Keratinocyte (primary cell): ENCODE measurements around the gene TGFBRAP1. TPM values are rescaled to one million over a fixed set of nuclear protein-coding genes. Genes with fewer than 3 reads are reported as not detected.
A peak's percentile ranks its signal among the peaks of the same experiment; 100 is the strongest.

Experiments used
- DNase-seq: peaks from one replicate; pipeline ENCODE4 v3.0.0-alpha.2; 2011; ENCODE audit warnings: low read depth, missing footprints, low spot score
- FAIRE-seq: peaks from 2 replicates; lab custom pipeline; 2011; peaks lifted over from hg19 to GRCh38; lab: Jason Lieb, UNC
- H2AFZ ChIP-seq: 2 replicates; pipeline ENCODE4 v1.6.0; 2012; ENCODE audit warnings: low read length, control low read depth, inconsistent platforms; ENCODE audit not compliant: control insufficient read depth
- H3K27ac ChIP-seq: 2 replicates; pipeline ENCODE4 v1.5.1; 2011; ENCODE audit warnings: low read length; ENCODE audit not compliant: control insufficient read depth, insufficient read depth
- H3K27me3 ChIP-seq: 3 replicates; pipeline ENCODE4 v1.6.0; 2011; ENCODE audit warnings: low read length; ENCODE audit not compliant: control insufficient read depth, insufficient read depth; ENCODE audit errors: extremely low read depth
- H3K36me3 ChIP-seq, 2 experiments: 2 replicates in 1 of 2; 3 replicates in 1 of 2; pipeline ENCODE4 v1.5.1; 2011; ENCODE audit warnings: low read length in 2 of 2, mild to moderate bottlenecking in 1 of 2; ENCODE audit not compliant: control insufficient read depth in 2 of 2, insufficient read depth in 2 of 2; ENCODE audit errors: extremely low read depth in 1 of 2
- H3K4me1 ChIP-seq: 3 replicates; pipeline ENCODE4 v1.5.1; 2011; ENCODE audit warnings: low read length; ENCODE audit not compliant: control insufficient read depth, insufficient read depth; ENCODE audit errors: extremely low read depth
- H3K4me2 ChIP-seq: 3 replicates; pipeline ENCODE4 v1.6.0; 2011; ENCODE audit warnings: low read depth, low read length; ENCODE audit not compliant: control insufficient read depth, insufficient read depth; ENCODE audit errors: extremely low read depth
- H3K4me3 ChIP-seq, 3 experiments: fragments of 200-600 bp in 1 of 3; sonication (generic) in 1 of 3; 2 replicates in 2 of 3; 3 replicates in 1 of 3; pipeline ENCODE4 v1.5.1; 2011 to 2016; ENCODE audit warnings: low read length in 3 of 3, mild to moderate bottlenecking in 3 of 3, control low read depth in 2 of 3, inconsistent platforms in 1 of 3, low read depth in 1 of 3, mixed read lengths in 1 of 3, mixed run types in 1 of 3, moderate library complexity in 1 of 3; ENCODE audit not compliant: control insufficient read depth in 2 of 3, insufficient read depth in 2 of 3; ENCODE audit errors: extremely low read depth in 1 of 3
- H3K79me2 ChIP-seq: 2 replicates; pipeline ENCODE4 v1.6.0; 2012; ENCODE audit warnings: low read length; ENCODE audit not compliant: control insufficient read depth, insufficient read depth
- H3K9ac ChIP-seq: 3 replicates; pipeline ENCODE4 v1.6.0; 2011; ENCODE audit warnings: low read length; ENCODE audit not compliant: control insufficient read depth, insufficient read depth; ENCODE audit errors: extremely low read depth
- H3K9me1 ChIP-seq: 3 replicates; pipeline ENCODE4 v1.6.0; 2011; ENCODE audit warnings: low read length; ENCODE audit not compliant: control insufficient read depth, insufficient read depth; ENCODE audit errors: extremely low read depth
- H3K9me3 ChIP-seq: 2 replicates; pipeline ENCODE4 v1.5.1; 2012; ENCODE audit warnings: low read depth, low read length; ENCODE audit not compliant: control insufficient read depth
- H4K20me1 ChIP-seq: 3 replicates; pipeline ENCODE4 v1.6.0; 2011; ENCODE audit warnings: low read length; ENCODE audit not compliant: control insufficient read depth, insufficient read depth; ENCODE audit errors: extremely low read depth
- EZH2 ChIP-seq: IDR thresholded peaks from one replicate; pipeline ENCODE4 v1.6.1; 2012; ENCODE audit warnings: inconsistent platforms, mild to moderate bottlenecking, low read length, moderate library complexity
- dilution Hi-C: fragments of 300-500 bp; cut with MboI; formaldehyde crosslinking; loops from one replicate; pipeline ENCODE4 v1.7.0; 2020; ENCODE audit warnings: low sequenced_read_pairs; ENCODE audit not compliant: extremely low pct_ligation_motif_present
- polyA plus RNA-seq, 5 experiments: library from polyadenylated mRNA; depleted of rRNA in 3 of 5; stranded (reverse) in 3 of 5; stranded (forward) in 1 of 5; unstranded in 1 of 5; fragments of >200 nt; gene quantifications; 1 replicate in 1 of 5; 2 replicates in 3 of 5; 3 replicates in 1 of 5; pipeline versions ENCODE4 v1.2.1 to v1.2.3, GENCODE V29; 2011 to 2012; ENCODE audit warnings: missing spikeins in 2 of 5, low read depth in 1 of 5, low replicate concordance in 1 of 5
- TF ChIP-seq, protein P1 (sequence below), 3 experiments: IDR thresholded peaks in 1 of 3; conservative IDR thresholded peaks in 1 of 3; optimal IDR thresholded peaks in 1 of 3; 2 replicates in 2 of 3; 3 replicates in 1 of 3; pipeline versions ENCODE3 to v1.5.1; 2011; ENCODE audit warnings: low read length in 3 of 3, mild to moderate bottlenecking in 3 of 3, moderate library complexity in 2 of 3, control low read depth in 1 of 3, inconsistent platforms in 1 of 3; ENCODE audit not compliant: insufficient read depth in 2 of 3; ENCODE audit errors: extremely low read depth in 1 of 3

TGFBRAP1 gene
- polyA plus RNA-seq, 1 donor (not counting 4 experiments of a cell fraction or from before 2014, with no cell fraction given) = 9.3 TPM

DNA sequence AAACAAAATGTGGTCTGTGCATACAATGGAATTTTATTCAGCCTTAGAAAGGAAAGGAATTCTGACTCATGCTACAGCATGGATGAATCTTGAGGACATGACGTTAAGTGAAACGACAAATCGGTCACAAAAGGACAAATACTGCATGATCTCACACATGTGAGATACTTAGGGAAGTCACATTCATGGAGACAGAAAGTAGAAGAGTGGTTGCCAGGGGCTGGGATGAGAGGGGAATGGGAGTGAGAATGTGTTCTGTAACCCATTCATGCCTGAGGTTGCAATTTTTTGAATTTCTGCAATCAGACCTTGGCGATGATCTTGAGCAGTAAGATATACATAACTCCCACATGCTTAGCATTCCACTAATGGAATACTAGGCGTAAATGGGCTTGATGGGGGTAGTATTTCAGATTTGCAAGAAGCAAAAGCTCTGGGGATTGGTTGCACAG lies 47.3 kb upstream of the TGFBRAP1 start:
- H3K36me3 ChIP-seq = peaks cover 15 to 46% of the 10 kb centered on the region in 2 experiments
- peak; percentile 86 for FAIRE-seq

DNA sequence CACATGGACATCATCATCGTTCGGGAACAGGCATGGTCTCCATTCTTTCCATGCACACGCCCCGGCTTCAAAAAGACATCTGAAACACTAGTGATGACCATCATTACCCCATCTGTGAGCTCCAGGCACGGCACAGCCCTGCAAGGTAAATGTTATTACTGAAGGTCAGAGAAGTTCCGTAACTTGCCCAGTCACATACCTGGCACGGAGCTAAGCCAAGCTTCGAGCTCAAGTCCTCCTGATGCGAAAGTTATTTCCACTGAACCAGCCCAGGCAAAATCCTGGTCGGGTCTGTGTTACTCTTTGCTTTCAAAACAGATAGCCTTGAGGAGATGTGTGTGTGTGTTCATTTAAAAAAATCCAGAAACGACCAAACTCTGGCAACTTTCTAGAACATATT lies 46.5 kb upstream of the TGFBRAP1 start:
- TF ChIP-seq, protein P1, sequence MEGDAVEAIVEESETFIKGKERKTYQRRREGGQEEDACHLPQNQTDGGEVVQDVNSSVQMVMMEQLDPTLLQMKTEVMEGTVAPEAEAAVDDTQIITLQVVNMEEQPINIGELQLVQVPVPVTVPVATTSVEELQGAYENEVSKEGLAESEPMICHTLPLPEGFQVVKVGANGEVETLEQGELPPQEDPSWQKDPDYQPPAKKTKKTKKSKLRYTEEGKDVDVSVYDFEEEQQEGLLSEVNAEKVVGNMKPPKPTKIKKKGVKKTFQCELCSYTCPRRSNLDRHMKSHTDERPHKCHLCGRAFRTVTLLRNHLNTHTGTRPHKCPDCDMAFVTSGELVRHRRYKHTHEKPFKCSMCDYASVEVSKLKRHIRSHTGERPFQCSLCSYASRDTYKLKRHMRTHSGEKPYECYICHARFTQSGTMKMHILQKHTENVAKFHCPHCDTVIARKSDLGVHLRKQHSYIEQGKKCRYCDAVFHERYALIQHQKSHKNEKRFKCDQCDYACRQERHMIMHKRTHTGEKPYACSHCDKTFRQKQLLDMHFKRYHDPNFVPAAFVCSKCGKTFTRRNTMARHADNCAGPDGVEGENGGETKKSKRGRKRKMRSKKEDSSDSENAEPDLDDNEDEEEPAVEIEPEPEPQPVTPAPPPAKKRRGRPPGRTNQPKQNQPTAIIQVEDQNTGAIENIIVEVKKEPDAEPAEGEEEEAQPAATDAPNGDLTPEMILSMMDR (optimal IDR thresholded peaks at IDR 0.05 in 1 of 3, IDR thresholded peaks at IDR 0.05 in 1 of 3, conservative IDR thresholded peaks at IDR 0.05 in 1 of 3; ENCODE audit: extremely low read depth in 1 of 3, insufficient read depth in 2 of 3, low read length in 3 of 3) = no peak
- TF ChIP-seq EZH2 = no peak
- Histone ChIP-seq H3K9me3 (no peaks in the 10 kb centered on the region), H3K4me1 (peaks cover 92% of the 10 kb centered on the region), H3K9me1 (no peaks in the 10 kb centered on the region), H3K4me3 (peak overlapping the region in 1 of 3 experiments; percentile 21), H4K20me1 (peaks cover 4% of the 10 kb centered on the region), H3K27me3 (no peaks in the 10 kb centered on the region), H3K9ac (no peak overlapping the region), H3K36me3 (peaks cover 12 to 48% of the 10 kb centered on the region in 2 experiments), H3K4me2 (peak overlapping the region; percentile 47), H2AFZ (no peak overlapping the region), H3K27ac (peak overlapping the region; percentile 57), H3K79me2 (peaks cover 50% of the 10 kb centered on the region)
- DNase-seq = no peak
- dilution Hi-C loops = no loop called here
- FAIRE-seq = peak; percentile 56

More for the DNA sequence above, 47.3 kb upstream of the TGFBRAP1 start:
- dilution Hi-C loops = no loop called here
- Histone ChIP-seq H3K9ac (no peak overlapping the region), H3K4me1 (peaks cover 91% of the 10 kb centered on the region), H2AFZ (no peak overlapping the region), H3K4me3 (no peak overlapping the region), H3K27me3 (no peaks in the 10 kb centered on the region), H3K9me3 (no peaks in the 10 kb centered on the region), H3K79me2 (peaks cover 55% of the 10 kb centered on the region), H4K20me1 (peaks cover 4% of the 10 kb centered on the region), H3K27ac (peak overlapping the region; percentile 22), H3K9me1 (no peaks in the 10 kb centered on the region), H3K4me2 (peak overlapping the region; percentile 10)
- TF ChIP-seq EZH2 = no peak
- no peak for DNase-seq
